Ishikawa (cell line): ENCODE results near the gene GADL1.

Experiments used
- CEBPB ChIP-seq: IDR thresholded peaks from 2 replicates; pipeline ENCODE4 v1.6.1; 2012
- CREB1 ChIP-seq: IDR thresholded peaks from 2 replicates; pipeline ENCODE4 v1.6.1; 2012; ENCODE audit warnings: low read depth
- EGR1 ChIP-seq: IDR thresholded peaks from 2 replicates; pipeline ENCODE4 v1.6.1; 2012
- EP300 ChIP-seq: IDR thresholded peaks from 2 replicates; pipeline ENCODE4 v1.6.1; 2012; ENCODE audit warnings: borderline replicate concordance
- FOXM1 ChIP-seq: IDR thresholded peaks from 2 replicates; pipeline ENCODE4 v1.6.1; 2012; ENCODE audit warnings: low read depth, borderline replicate concordance
- NFIC ChIP-seq: IDR thresholded peaks from 2 replicates; pipeline ENCODE4 v1.6.1; 2012
- RAD21 ChIP-seq: IDR thresholded peaks from 2 replicates; pipeline ENCODE4 v1.6.1; 2012; ENCODE audit warnings: low read depth
- TAF1 ChIP-seq: IDR thresholded peaks from 2 replicates; pipeline ENCODE4 v1.6.1; 2012; ENCODE audit warnings: low read depth, mild to moderate bottlenecking
- TCF12 ChIP-seq: IDR thresholded peaks from 2 replicates; pipeline ENCODE4 v1.6.1; 2012; ENCODE audit warnings: low read depth
- TEAD4 ChIP-seq: IDR thresholded peaks from 2 replicates; pipeline ENCODE4 v1.6.1; 2012
- YY1 ChIP-seq: IDR thresholded peaks from 2 replicates; pipeline ENCODE4 v1.6.1; 2012; ENCODE audit warnings: low read depth
- ZBTB7A ChIP-seq: IDR thresholded peaks from 2 replicates; pipeline ENCODE4 v1.6.1; 2012; ENCODE audit warnings: low read depth
- TF ChIP-seq, protein P1 (sequence below): IDR thresholded peaks from 2 replicates; pipeline ENCODE4 v1.6.1; 2012; ENCODE audit warnings: low read depth, mild to moderate bottlenecking
- TF ChIP-seq, protein P2 (sequence below): IDR thresholded peaks from 2 replicates; pipeline ENCODE4 v1.6.1; 2012
- TF ChIP-seq, protein P3 (sequence below): IDR thresholded peaks from 2 replicates; pipeline ENCODE4 v1.6.1; 2012

The GADL1 gene

DNA sequence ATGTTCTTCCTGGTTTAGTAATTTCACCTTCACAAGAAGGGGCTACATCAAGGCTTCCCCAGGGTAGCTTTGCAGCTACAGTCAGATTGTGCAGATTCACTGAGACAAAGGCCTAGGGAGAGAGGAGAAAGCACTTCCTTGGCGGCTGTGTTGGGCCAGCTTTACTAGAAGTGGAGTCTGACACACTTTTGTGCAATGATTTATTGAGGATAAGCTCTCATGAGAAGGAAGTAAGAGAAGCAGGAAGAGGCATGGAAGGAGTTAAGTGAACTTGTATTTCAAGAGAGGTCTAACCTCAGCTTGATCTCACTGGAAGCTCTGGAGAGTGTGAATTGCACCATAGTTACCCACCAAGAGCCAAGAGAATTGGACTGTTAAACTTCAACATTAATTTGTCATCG is 209.2 kb downstream of the GADL1 start:
- TF ChIP-seq YY1: no peak
- TF ChIP-seq RAD21: no peak
- TF ChIP-seq FOXM1: no peak
- TF ChIP-seq CREB1: no peak
- TF ChIP-seq NFIC: no peak
- TF ChIP-seq, protein P1, sequence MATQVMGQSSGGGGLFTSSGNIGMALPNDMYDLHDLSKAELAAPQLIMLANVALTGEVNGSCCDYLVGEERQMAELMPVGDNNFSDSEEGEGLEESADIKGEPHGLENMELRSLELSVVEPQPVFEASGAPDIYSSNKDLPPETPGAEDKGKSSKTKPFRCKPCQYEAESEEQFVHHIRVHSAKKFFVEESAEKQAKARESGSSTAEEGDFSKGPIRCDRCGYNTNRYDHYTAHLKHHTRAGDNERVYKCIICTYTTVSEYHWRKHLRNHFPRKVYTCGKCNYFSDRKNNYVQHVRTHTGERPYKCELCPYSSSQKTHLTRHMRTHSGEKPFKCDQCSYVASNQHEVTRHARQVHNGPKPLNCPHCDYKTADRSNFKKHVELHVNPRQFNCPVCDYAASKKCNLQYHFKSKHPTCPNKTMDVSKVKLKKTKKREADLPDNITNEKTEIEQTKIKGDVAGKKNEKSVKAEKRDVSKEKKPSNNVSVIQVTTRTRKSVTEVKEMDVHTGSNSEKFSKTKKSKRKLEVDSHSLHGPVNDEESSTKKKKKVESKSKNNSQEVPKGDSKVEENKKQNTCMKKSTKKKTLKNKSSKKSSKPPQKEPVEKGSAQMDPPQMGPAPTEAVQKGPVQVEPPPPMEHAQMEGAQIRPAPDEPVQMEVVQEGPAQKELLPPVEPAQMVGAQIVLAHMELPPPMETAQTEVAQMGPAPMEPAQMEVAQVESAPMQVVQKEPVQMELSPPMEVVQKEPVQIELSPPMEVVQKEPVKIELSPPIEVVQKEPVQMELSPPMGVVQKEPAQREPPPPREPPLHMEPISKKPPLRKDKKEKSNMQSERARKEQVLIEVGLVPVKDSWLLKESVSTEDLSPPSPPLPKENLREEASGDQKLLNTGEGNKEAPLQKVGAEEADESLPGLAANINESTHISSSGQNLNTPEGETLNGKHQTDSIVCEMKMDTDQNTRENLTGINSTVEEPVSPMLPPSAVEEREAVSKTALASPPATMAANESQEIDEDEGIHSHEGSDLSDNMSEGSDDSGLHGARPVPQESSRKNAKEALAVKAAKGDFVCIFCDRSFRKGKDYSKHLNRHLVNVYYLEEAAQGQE: no peak
- TF ChIP-seq TEAD4: no peak
- no peak for TF ChIP-seq CEBPB
- TF ChIP-seq, protein P2, sequence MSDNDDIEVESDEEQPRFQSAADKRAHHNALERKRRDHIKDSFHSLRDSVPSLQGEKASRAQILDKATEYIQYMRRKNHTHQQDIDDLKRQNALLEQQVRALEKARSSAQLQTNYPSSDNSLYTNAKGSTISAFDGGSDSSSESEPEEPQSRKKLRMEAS: no peak
- no peak for TF ChIP-seq TAF1
- TF ChIP-seq, protein P3, sequence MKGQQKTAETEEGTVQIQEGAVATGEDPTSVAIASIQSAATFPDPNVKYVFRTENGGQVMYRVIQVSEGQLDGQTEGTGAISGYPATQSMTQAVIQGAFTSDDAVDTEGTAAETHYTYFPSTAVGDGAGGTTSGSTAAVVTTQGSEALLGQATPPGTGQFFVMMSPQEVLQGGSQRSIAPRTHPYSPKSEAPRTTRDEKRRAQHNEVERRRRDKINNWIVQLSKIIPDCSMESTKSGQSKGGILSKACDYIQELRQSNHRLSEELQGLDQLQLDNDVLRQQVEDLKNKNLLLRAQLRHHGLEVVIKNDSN: no peak
- TF ChIP-seq TCF12: no peak
- TF ChIP-seq ZBTB7A: no peak
- no peak for TF ChIP-seq EGR1
- no peak for TF ChIP-seq EP300

DNA sequence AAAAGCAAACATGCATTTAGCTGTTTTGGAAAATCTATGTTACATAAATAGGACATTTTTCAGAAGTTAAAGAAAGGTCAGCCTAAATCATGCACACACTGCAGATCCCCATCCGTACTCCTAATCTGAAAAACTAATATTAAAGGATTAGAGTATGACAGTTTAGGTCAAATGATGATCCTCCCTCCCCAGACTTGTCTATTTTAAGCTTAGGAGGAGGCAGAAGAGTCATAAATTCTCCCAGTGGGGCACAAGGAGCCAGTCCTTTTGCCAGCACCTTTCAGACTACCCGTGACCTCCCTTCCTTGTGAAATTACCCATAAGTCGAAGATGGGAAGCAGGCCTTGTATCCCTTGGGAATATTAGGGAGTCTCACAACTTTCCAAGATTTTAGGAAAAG is 210.1 kb downstream of the GADL1 start:
- TF ChIP-seq EP300: no peak

DNA sequence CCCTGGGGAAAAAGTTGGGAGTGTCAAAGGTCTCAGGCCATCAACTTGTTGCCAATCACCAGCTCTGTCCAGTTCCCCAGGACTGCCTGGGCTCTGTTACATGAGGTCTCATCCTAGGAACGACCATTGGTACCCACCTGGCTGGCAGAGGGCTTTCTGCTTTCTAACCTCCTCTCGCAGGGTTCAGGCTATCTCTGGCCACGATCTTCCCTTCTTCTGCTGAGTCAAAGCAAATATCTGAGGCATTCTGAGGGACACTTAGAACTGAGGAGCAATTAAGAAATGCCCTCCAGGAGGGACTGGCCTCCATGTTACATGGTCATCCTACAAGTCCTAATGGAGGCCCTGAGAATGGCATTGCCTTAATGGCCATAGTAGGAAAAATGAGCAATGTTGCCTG is 210.7 kb downstream of the GADL1 start:
- no peak for TF ChIP-seq RAD21
- TF ChIP-seq EGR1: no peak
- no peak for TF ChIP-seq CREB1
- TF ChIP-seq, protein P3: no peak
- TF ChIP-seq, protein P2: no peak
- no peak for TF ChIP-seq YY1
- TF ChIP-seq TEAD4: no peak
- TF ChIP-seq TCF12: no peak
- TF ChIP-seq CEBPB: no peak
- TF ChIP-seq EP300: no peak
- no peak for TF ChIP-seq ZBTB7A
- TF ChIP-seq TAF1: no peak
- no peak for TF ChIP-seq FOXM1
- TF ChIP-seq, protein P1: no peak

DNA sequence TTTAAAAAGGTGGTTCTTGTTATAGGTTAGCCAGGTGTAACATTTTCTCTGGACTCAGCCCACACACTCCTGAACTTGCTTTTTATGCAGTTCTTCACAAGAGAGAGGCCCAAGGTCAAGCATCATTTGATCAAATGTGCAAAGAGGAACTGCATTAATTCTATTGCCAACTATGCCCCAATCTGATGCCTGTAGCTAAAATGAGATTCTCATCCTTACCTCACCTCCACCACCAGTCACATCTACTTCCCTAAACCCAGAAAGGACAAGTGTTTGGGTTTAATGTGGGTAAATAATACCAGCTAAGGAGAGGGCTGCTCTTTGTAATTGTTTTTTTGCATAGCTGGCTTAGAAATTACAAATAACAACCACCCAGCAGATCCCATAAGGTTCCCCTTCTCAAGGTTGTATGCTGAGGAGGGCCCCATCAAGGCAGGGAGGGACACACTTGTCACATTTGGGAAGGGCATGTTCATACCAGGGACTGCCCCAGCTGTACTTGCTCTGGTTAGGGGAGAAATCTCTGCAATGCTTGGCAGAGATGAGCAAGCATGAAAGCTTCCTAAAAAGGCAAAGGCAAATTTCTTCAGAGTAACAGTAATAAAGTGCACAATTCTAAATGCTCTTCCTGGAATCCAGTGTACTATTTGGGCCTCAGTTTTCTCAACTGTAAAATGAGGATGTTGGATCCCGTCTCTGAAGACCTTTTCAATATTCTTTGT is 211.9 kb downstream of the GADL1 start:
- TF ChIP-seq CREB1: no peak
- TF ChIP-seq TCF12: no peak
- TF ChIP-seq YY1: no peak
- no peak for TF ChIP-seq RAD21
- TF ChIP-seq, protein P1: no peak
- no peak for TF ChIP-seq EGR1
